Stimulated activated CD4-positive, alpha-beta T cell treated with anti-CD3 and anti-CD28 coated beads, Interleukin-15, amount 100 ng/mL, for 48 hours (primary cell): ENCODE data around the gene IRS2.
A peak's percentile ranks its signal among the peaks of the same experiment; 100 is the strongest.

Experiments used
- DNase-seq, 2 donors: peaks; one replicate each; pipeline ENCODE4 v3.0.0-alpha.2; 2020; ENCODE audit warnings: low read depth in 2 of 2

Gene IRS2

GRCh38 chr13:109802936-109803335, 16.6 kb upstream of the IRS2 start:
- no peak for DNase-seq

GRCh38 chr13:109795011-109795410, 8.6 kb upstream of the IRS2 start:
- DNase-seq: no peak

GRCh38 chr13:109794095-109794494, 7.7 kb upstream of the IRS2 start:
- no peak for DNase-seq

GRCh38 chr13:109792416-109793059, 6.2 kb upstream of the IRS2 start:
- DNase-seq: no peak

- DNase-seq: no peak
Measured at GRCh38 chr13:109790942-109791605, 4.7 kb upstream of the IRS2 start.

- DNase-seq: no peak
Measured at GRCh38 chr13:109790086-109790485, 3.7 kb upstream of the IRS2 start.

- no peak for DNase-seq
Measured at GRCh38 chr13:109789262-109789661, 2.9 kb upstream of the IRS2 start.

- DNase-seq: no peak
Measured at GRCh38 chr13:109788372-109789111, 2.2 kb upstream of the IRS2 start.

- no peak for DNase-seq
Measured at GRCh38 chr13:109787135-109787954, 962 bp upstream of the IRS2 start.

- no peak for DNase-seq
Measured at GRCh38 chr13:109785892-109786450, 412 bp downstream of the IRS2 start.

GRCh38 chr13:109785141-109785891, 1.1 kb downstream of the IRS2 start:
- no peak for DNase-seq

GRCh38 chr13:109784590-109785140, 1.7 kb downstream of the IRS2 start:
- DNase-seq: peak in 1 of 2 donors; percentile 54

GRCh38 chr13:109783815-109784589, 2.4 kb downstream of the IRS2 start:
- DNase-seq: no peak

- DNase-seq: no peak
Measured at GRCh38 chr13:109783447-109783814, 3.0 kb downstream of the IRS2 start.

- no peak for DNase-seq
Measured at GRCh38 chr13:109782823-109783431, 3.5 kb downstream of the IRS2 start.

- DNase-seq: no peak
Measured at GRCh38 chr13:109782066-109782822, 4.1 kb downstream of the IRS2 start.

GRCh38 chr13:109781384-109782065, 4.9 kb downstream of the IRS2 start:
- no peak for DNase-seq

- no peak for DNase-seq
Measured at GRCh38 chr13:109780845-109781383, 5.5 kb downstream of the IRS2 start.
